GM19238 (cell line): ENCODE data around the gene LAIR1.
"Not testable (repeated sequence)": the region's sequence is repeated elsewhere in the genome, so short reads cannot be mapped to it uniquely, and the experiment has no call there.

Experiments
- DNase-seq: peaks from one replicate; pipeline ENCODE4 v3.0.0; 2011; ENCODE audit warnings: low spot score; ENCODE audit not compliant: insufficient read length

Gene LAIR1

GRCh38 chr19:54343868-54344267 lies 20.9 kb downstream of the LAIR1 start:
- DNase-seq = no peak

- no peak for DNase-seq
These were observed 23.4 kb downstream of the LAIR1 start for GRCh38 chr19:54341295-54341694.

- no peak for DNase-seq
These were observed 24.9 kb downstream of the LAIR1 start for GRCh38 chr19:54339646-54340358.

GRCh38 chr19:54338521-54338920 lies 26.2 kb downstream of the LAIR1 start:
- DNase-seq = no peak

- DNase-seq = no peak
These were observed 26.9 kb downstream of the LAIR1 start for GRCh38 chr19:54337858-54338230.

- DNase-seq = no peak
These were observed 27.6 kb downstream of the LAIR1 start for GRCh38 chr19:54336893-54337857.

- DNase-seq = no peak
These were observed 28.5 kb downstream of the LAIR1 start for GRCh38 chr19:54335979-54336892.

GRCh38 chr19:54335164-54335563 lies 29.6 kb downstream of the LAIR1 start:
- DNase-seq = no peak

GRCh38 chr19:54333586-54334298 lies 31.0 kb downstream of the LAIR1 start:
- DNase-seq = no peak

- no peak for DNase-seq
These were observed 32.6 kb downstream of the LAIR1 start for GRCh38 chr19:54332149-54332548.

GRCh38 chr19:54331626-54332025 lies 33.1 kb downstream of the LAIR1 start:
- no peak for DNase-seq

- no peak for DNase-seq
These were observed 35.1 kb downstream of the LAIR1 start for GRCh38 chr19:54329476-54330165.

- DNase-seq = not testable (repeated sequence)
These were observed 36.0 kb downstream of the LAIR1 start for GRCh38 chr19:54328781-54329180.

- no peak for DNase-seq
These were observed 39.1 kb downstream of the LAIR1 start for GRCh38 chr19:54325631-54326030.

- peak; percentile 30 for DNase-seq
These were observed 39.5 kb downstream of the LAIR1 start for GRCh38 chr19:54325194-54325621.

GRCh38 chr19:54324071-54324470 lies 40.7 kb downstream of the LAIR1 start:
- no peak for DNase-seq

GRCh38 chr19:54322934-54323333 lies 41.8 kb downstream of the LAIR1 start:
- not testable (repeated sequence) for DNase-seq

- not testable (repeated sequence) for DNase-seq
These were observed 42.4 kb downstream of the LAIR1 start for GRCh38 chr19:54322295-54322694.

GRCh38 chr19:54319892-54320670 lies 44.6 kb downstream of the LAIR1 start:
- no peak for DNase-seq
